ENCODE data around the gene ZBTB12. TPM values are rescaled to one million over a fixed set of nuclear protein-coding genes. Genes with fewer than 3 reads are reported as not detected.
A peak's percentile ranks its signal among the peaks of the same experiment; 100 is the strongest.

Gene ZBTB12
- total and polyA plus RNA-seq, 9 of the 15 experiments (the other 6 are each of a cell fraction or from before 2014, with no cell fraction given), result 0.03 to 12.4 (median 5.8) TPM; not detected in 1

DNA sequence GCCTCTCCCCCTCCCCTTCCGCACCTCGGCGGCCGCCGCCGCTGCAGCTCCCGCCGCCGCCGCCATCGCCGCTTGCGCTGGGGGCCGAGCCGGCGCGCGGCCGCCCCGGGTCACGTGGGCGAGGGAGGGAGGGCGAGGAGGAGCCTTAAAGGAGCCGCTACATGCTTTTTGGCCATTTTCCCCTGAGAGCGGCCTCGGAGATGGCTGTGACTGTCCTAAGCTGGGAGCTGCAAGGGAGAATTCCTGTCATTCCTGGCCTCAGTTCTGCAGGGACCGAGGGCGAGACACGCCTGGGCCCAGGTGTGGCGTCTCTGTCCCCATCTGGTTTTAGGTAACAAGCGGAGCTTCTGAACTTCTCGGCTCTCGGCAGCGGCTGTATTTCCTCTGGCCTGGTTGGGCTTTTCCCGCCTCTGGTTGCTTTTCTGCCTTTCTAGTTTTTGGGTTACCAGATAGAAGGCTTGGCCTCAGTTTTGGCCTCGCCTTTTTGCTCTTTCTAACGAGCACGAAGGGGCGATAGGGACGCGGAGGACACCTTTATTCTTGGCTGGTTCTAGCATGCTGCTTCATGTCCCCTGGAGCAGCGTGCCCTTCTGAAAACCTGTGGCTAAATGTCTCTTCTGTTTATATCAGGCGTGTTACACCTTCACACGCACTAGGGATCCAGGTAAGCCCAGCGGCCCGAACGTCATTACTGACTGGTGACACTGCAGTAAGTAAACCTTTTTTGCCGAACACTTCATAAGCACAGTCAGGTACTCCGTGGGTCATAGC lies 4.1 kb downstream of the ZBTB12 start, which contains the start of gene EHMT2 (continued):
- TF ChIP-seq, protein P1, sequence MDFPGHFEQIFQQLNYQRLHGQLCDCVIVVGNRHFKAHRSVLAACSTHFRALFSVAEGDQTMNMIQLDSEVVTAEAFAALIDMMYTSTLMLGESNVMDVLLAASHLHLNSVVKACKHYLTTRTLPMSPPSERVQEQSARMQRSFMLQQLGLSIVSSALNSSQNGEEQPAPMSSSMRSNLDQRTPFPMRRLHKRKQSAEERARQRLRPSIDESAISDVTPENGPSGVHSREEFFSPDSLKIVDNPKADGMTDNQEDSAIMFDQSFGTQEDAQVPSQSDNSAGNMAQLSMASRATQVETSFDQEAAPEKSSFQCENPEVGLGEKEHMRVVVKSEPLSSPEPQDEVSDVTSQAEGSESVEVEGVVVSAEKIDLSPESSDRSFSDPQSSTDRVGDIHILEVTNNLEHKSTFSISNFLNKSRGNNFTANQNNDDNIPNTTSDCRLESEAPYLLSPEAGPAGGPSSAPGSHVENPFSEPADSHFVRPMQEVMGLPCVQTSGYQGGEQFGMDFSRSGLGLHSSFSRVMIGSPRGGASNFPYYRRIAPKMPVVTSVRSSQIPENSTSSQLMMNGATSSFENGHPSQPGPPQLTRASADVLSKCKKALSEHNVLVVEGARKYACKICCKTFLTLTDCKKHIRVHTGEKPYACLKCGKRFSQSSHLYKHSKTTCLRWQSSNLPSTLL (IDR thresholded peaks at IDR 0.05), result no peak
- TF ChIP-seq GTF2E2 (tag; IDR thresholded peaks at IDR 0.05), result peak; percentile 90; the same call in 1 of the 2 replicates
- peak; percentile 15; the same call in 1 of the 2 replicates for TF ChIP-seq NR4A1 (CRISPR knock-in tag; IDR thresholded peaks at IDR 0.05)
- TF ChIP-seq NR4A1 (tag; IDR thresholded peaks at IDR 0.05), result 0 out of 2 replicates have a peak, but pooled peaks have one; percentile 31
- peak in 1 of 2 experiments; percentile 50; a peak in 1 of 4 replicates for TF ChIP-seq KDM4B (IDR thresholded peaks at IDR 0.05; ENCODE audit: borderline replicate concordance in 2 of 2, low read depth in 1 of 2)
- TF ChIP-seq, protein P2, sequence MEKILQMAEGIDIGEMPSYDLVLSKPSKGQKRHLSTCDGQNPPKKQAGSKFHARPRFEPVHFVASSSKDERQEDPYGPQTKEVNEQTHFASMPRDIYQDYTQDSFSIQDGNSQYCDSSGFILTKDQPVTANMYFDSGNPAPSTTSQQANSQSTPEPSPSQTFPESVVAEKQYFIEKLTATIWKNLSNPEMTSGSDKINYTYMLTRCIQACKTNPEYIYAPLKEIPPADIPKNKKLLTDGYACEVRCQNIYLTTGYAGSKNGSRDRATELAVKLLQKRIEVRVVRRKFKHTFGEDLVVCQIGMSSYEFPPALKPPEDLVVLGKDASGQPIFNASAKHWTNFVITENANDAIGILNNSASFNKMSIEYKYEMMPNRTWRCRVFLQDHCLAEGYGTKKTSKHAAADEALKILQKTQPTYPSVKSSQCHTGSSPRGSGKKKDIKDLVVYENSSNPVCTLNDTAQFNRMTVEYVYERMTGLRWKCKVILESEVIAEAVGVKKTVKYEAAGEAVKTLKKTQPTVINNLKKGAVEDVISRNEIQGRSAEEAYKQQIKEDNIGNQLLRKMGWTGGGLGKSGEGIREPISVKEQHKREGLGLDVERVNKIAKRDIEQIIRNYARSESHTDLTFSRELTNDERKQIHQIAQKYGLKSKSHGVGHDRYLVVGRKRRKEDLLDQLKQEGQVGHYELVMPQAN (IDR thresholded peaks at IDR 0.05; ENCODE audit: borderline replicate concordance), result peak; percentile 66; the same call in 1 of the 2 replicates
- 0 out of 2 replicates have a peak, but pooled peaks have one; percentile 15 for TF ChIP-seq STAG1 (CRISPR knock-in tag; IDR thresholded peaks at IDR 0.05; ENCODE audit: borderline replicate concordance)
- 0 out of 2 replicates have a peak, but pooled peaks have one; percentile 12 for TF ChIP-seq SMARCE1 (IDR thresholded peaks at IDR 0.05)
- no peak for TF ChIP-seq ZC3H11A (IDR thresholded peaks at IDR 0.05; ENCODE audit: low read depth, low read length)
- no peak for TF ChIP-seq CHD4 (IDR thresholded peaks at IDR 0.05; ENCODE audit: insufficient read depth, insufficient replicate concordance, low read depth, low read length, poor library complexity, severe bottlenecking)
- TF ChIP-seq DLX4 (CRISPR knock-in tag; IDR thresholded peaks at IDR 0.05), result no peak
